Duodenal mucosa (tissue), 2 donors: ENCODE results near the gene CARS2.

Source experiments
- H3K27ac ChIP-seq: one replicate; pipeline ENCODE4 v1.7.0; 2013; ENCODE audit warnings: low read depth, low read length
- H3K27me3 ChIP-seq, 2 donors: one replicate each; pipeline ENCODE4 v1.7.0; 2013; ENCODE audit warnings: low read length in 2 of 2, control low read depth in 1 of 2; ENCODE audit not compliant: insufficient read depth in 2 of 2, control insufficient read depth in 1 of 2
- H3K36me3 ChIP-seq, 2 donors: one replicate each; pipeline ENCODE4 v1.7.0; 2013; ENCODE audit warnings: low read length in 2 of 2, control low read depth in 1 of 2; ENCODE audit not compliant: insufficient read depth in 2 of 2, control insufficient read depth in 1 of 2
- H3K4me1 ChIP-seq, 2 donors: one replicate each; pipeline ENCODE4 v1.7.0; 2013; ENCODE audit warnings: low read length in 2 of 2, control low read depth in 1 of 2; ENCODE audit not compliant: insufficient read depth in 2 of 2, control insufficient read depth in 1 of 2
- H3K4me3 ChIP-seq, 2 donors: one replicate each; pipeline ENCODE4 v1.7.0; 2013; ENCODE audit warnings: low read length in 2 of 2, low read depth in 1 of 2
- H3K9ac ChIP-seq, 2 donors: one replicate each; pipeline ENCODE4 v1.7.0; 2013; ENCODE audit warnings: low read length in 2 of 2, low read depth in 1 of 2
- H3K9me3 ChIP-seq, 2 donors: one replicate each; pipeline ENCODE4 v1.7.0; 2013; ENCODE audit warnings: low read length in 2 of 2, control low read depth in 1 of 2; ENCODE audit not compliant: control insufficient read depth in 1 of 2

Gene CARS2

DNA sequence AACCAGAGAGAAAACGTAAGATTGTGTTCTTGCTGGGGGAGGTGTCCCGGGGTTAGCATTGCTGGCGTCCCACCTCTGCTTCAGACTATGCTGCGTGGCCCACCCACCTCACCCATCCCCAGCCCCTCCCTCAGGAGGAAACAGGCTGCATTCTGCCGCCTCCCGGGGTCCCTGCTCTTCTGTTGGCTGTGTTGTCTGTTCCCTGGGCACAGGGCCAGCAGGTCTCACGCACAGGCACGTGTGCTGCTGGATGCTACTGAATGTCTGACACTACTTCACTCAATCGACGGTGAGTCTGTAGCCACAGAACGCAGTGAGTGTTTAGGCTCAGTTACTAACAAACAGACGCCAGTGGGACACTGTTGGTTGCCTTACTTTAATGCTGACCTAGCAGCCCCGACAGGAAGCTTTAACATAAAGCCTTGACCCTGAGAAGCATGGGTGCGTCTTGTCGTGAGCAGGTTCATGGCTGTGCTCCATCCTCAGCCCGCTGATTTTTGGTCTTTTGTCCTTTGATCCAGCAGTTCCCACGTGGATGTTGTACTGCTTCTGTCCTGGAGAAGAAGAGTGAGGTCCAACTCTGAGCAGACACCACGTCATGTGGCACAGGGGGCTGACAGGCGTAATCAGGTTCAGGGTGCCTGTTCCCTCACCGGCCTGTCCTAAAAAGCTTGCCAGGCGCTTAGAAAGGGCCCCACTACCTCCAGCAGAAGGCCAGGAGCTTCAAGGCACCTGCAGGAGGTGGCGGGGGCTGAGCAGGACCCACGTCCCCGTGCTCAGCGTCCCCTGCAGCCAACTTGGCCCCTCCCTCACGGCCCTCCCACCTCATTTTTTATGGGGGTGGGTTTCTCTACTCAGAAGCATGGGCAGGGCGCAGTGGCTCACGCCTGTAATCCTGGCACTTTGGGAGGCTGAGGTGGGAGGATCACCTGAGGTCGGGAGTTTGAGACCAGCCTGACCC, 64.6 kb downstream of the CARS2 start:
- Histone ChIP-seq H3K4me1 (peaks cover 0 to 9% of the 10 kb centered on the region in 2 donors), H3K9ac (no peak overlapping the region), H3K27ac (no peak overlapping the region), H3K36me3 (peaks cover 75 to 86% of the 10 kb centered on the region in 2 donors), H3K9me3 (no peaks in the 10 kb centered on the region), H3K4me3 (no peak overlapping the region), H3K27me3 (no peaks in the 10 kb centered on the region)

DNA sequence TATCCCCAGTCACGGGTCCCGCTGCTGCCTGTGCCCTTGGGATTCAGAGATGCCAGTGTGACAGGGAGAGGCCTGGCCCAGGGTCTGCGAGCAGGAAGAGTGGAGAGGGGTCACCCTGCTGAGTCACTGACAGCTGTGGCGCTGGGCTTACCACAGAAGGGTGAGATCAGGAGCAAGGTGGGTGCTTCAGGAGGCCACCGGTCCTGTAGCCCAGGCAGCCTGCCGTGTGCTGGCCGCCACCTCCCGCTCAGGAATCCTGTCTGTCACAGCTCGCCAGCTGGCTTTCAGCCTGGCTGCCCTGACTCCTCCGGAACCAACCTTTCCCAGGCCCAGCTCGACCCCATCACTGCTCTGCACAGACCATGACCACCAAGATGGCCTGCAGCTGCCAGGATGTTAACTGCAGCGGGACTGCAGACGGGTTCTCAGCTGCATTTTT, 65.3 kb downstream of the CARS2 start:
- H3K27me3 ChIP-seq = no peaks in the 10 kb centered on the region
- H3K4me3 ChIP-seq = no peak overlapping the region
- H3K9me3 ChIP-seq = no peaks in the 10 kb centered on the region
- H3K9ac ChIP-seq = no peak overlapping the region
- peaks cover 82 to 90% of the 10 kb centered on the region in 2 donors for H3K36me3 ChIP-seq
- peaks cover 0 to 9% of the 10 kb centered on the region in 2 donors for H3K4me1 ChIP-seq
- H3K27ac ChIP-seq = no peak overlapping the region

DNA sequence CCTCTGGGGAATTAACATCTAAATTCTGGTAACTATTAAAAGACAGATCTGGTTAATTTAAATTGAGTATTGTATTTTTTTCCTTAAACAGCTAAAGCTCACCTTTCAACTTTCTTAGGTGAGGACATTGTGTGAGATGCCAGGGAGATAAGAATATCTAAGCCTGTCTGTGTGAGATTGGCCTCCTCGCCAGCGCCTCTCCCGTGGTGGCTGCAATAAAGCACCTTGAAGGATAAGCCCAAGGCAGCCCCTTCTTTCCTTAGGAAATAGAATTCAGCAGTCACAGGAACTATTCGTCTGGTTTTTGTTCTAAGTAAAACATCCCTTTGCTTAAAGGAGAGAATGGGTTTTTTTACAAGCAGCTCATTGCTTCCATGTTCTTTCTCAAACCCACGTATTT, 66.0 kb downstream of the CARS2 start:
- Histone ChIP-seq H3K4me1 (peaks cover 0 to 5% of the 10 kb centered on the region in 2 donors), H3K9ac (no peak overlapping the region), H3K27ac (no peak overlapping the region), H3K4me3 (no peak overlapping the region), H3K9me3 (no peaks in the 10 kb centered on the region), H3K36me3 (peaks cover 89 to 93% of the 10 kb centered on the region in 2 donors), H3K27me3 (no peaks in the 10 kb centered on the region)

DNA sequence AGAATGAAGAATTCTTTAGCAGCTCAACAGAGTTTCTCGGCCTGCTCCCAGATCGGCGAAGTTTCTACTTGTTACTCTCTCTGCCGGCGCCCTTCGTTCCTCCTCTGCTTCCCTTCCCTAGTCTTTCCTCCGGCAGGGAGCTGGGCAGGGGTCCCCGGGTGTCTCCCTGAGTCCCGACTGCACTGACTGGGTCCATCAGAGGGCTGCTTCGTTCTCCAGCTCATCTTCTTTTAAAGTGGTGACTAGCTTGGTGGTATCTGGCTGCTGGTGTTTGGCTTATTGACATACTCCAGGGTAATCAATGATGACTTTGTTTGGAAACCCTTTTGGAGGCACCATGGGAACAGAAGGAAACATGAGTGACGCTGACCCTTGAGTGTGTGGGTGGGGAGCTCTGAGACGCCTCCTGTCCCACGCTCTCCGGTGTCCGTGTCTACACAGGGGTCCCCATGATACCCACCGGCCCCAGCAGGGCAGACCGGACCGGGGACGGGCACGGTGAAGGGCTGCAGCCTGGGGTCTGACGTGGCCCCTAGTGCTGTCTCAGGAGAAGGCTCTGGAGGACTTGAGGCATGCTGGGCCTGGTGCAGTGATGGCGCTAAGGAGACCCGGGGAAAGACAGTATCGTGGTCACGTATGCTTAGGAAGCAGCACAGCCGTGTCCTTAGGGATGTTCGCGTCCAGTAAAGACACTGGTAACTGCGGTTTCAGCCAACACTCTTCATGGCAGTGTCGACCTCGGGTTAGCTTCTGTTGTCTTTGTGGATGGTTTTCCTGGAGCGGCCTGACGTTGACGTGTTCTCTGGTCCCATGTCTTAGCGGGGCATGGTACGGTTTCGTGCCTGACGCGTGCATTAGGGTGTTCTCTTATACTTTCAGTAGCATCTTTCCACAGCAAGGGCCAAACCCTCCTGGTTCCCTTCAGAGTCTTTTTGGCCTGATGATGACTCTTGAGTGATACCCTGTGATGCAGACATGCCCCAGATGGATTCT, 66.8 kb downstream of the CARS2 start:
- H3K4me3 ChIP-seq = no peak overlapping the region
- H3K4me1 ChIP-seq = no peaks in the 10 kb centered on the region
- H3K27me3 ChIP-seq = no peaks in the 10 kb centered on the region
- peaks cover 92 to 98% of the 10 kb centered on the region in 2 donors for H3K36me3 ChIP-seq
- H3K27ac ChIP-seq = no peak overlapping the region
- H3K9ac ChIP-seq = no peak overlapping the region
- H3K9me3 ChIP-seq = no peaks in the 10 kb centered on the region

DNA sequence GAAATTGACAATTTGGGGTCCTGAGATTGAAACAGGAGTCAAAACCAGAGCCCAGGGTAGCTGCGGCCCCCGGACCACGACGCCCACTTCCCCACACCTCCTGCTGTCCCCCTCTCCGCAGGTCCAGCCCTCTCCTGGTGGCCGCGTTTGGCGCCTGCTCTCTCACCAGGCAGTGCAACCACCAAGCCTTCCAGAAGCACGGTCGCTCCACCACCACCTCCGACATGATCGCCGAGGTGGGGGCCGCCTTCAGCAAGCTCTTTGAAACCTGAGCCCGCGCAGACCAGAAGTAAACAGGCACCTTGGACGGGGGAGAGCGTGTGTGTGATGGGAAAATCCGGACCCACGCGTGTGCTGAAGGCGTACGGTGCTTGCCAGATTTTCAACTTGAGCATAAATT, 67.7 kb downstream of the CARS2 start:
- Histone ChIP-seq H3K4me3 (no peak overlapping the region), H3K36me3 (peaks cover 87 to 91% of the 10 kb centered on the region in 2 donors), H3K27ac (no peak overlapping the region), H3K27me3 (no peaks in the 10 kb centered on the region), H3K4me1 (no peaks in the 10 kb centered on the region), H3K9ac (no peak overlapping the region), H3K9me3 (no peaks in the 10 kb centered on the region)

DNA sequence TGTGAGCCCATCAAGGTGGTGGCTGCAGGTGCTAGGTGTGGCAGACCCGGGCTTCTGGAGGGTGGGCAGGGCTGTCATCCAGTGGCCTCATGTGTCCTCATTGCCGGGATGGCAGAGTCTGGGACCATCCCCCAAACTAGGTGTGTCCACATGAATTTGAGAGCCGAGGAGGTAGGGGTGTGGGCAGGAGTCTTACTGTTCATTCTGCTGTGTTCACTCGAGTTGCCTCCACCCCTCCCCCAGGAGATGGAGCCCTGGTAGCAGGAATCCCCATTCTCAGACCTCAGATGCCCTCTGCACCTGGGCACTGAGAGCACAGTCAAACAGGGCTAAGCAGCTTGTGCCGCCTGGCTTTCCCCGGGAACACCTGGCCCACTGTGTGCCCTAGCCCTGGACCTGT, 68.2 kb downstream of the CARS2 start:
- Histone ChIP-seq H3K9me3 (no peaks in the 10 kb centered on the region), H3K27ac (no peak overlapping the region), H3K27me3 (no peaks in the 10 kb centered on the region), H3K9ac (no peak overlapping the region), H3K36me3 (peaks cover 82 to 86% of the 10 kb centered on the region in 2 donors), H3K4me3 (no peak overlapping the region), H3K4me1 (no peaks in the 10 kb centered on the region)

DNA sequence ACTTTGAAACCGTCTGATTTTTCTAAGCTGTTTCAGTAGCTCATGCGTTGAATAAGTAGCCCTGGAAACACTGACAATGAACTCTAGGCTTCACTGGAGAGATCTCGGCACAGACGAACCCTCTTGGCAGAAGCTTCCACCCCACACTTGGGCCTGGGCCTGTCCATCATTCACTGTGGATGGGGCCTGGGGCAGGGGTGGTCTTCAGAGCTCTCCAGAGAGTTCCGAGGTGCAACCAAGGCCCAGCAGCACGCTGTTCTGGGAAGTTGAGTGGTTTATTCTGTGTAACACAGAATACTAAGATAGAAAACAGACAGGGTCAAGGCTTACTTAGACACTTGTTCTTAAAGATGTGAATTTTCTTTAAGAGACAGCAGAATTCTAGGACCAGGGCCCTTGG, 68.6 kb downstream of the CARS2 start:
- Histone ChIP-seq H3K9ac (no peak overlapping the region), H3K9me3 (no peaks in the 10 kb centered on the region), H3K4me3 (no peak overlapping the region), H3K27ac (no peak overlapping the region), H3K27me3 (no peaks in the 10 kb centered on the region), H3K4me1 (no peaks in the 10 kb centered on the region), H3K36me3 (peaks cover 79 to 81% of the 10 kb centered on the region in 2 donors)

DNA sequence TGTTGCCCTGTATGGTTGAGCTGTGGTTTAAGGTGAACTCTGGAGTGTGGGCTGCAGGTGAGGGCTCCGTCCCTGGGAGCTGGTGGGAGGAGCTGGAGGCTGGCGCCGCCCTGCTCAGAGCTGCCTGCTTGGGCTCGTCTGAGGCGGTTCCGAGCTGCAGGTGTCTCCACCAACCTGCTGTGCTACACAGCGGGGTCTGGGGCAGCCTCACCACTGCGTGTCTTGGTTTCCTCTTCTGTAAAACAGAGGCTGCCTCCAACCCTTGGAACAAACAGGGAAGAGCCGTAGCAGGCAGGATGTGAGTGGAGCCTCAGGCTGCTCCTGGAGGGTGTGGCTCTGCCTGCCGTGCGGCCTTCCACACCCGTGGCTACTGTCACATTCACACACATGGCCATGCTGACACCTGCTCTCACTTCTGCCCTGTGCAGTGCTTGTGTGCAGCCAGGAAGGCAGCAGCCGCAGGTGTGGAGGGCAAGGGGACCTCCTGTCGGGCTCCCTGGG, 69.2 kb downstream of the CARS2 start:
- Histone ChIP-seq H3K4me1 (no peaks in the 10 kb centered on the region), H3K9me3 (no peaks in the 10 kb centered on the region), H3K27me3 (no peaks in the 10 kb centered on the region), H3K36me3 (peaks cover 74 to 76% of the 10 kb centered on the region in 2 donors), H3K9ac (no peak overlapping the region), H3K4me3 (no peak overlapping the region), H3K27ac (no peak overlapping the region)

DNA sequence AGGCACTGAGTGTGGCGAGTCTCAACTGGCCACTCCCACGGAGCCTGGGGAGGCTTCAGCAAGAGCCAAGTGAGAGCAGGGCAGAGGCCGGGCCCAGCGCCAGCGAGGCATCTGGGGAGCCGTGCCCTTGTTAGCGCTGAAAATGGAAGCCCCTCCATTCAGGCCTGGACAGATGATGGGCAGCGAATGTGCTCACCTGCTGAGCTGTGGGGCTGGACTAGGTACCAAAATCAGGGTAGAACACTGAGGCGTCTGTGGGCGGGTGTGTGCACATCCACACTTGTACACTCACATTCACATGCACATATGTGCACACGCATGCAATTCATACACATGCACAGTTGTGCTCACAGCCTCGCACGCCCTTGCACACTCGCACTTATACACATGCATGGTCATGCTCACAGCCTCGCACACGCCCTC, 69.9 kb downstream of the CARS2 start:
- H3K27ac ChIP-seq = no peak overlapping the region
- no peaks in the 10 kb centered on the region for H3K27me3 ChIP-seq
- H3K9ac ChIP-seq = no peak overlapping the region
- no peaks in the 10 kb centered on the region for H3K9me3 ChIP-seq
- no peak overlapping the region for H3K4me3 ChIP-seq
- H3K36me3 ChIP-seq = peaks cover 70 to 76% of the 10 kb centered on the region in 2 donors
- H3K4me1 ChIP-seq = no peaks in the 10 kb centered on the region
